Measurements from ENCODE around the gene USP3.

Gene USP3

GRCh38 chr15:63463036-63463435 is 41.4 kb upstream of the USP3 start:
- TF ChIP-seq EP300 (IDR thresholded peaks at IDR 0.05; ENCODE audit: borderline replicate concordance) (no peak), EGR1 (IDR thresholded peaks at IDR 0.05) (no peak), YY1 (IDR thresholded peaks at IDR 0.05; ENCODE audit: low read depth) (no peak), USF1 (IDR thresholded peaks at IDR 0.05) (no peak), NFIC (IDR thresholded peaks at IDR 0.05) (no peak), TAF1 (IDR thresholded peaks at IDR 0.05; ENCODE audit: low read depth) (no peak), ZBTB7A (IDR thresholded peaks at IDR 0.05; ENCODE audit: low read depth) (no peak), RAD21 (IDR thresholded peaks at IDR 0.05; ENCODE audit: low read depth) (no peak), FOXM1 (IDR thresholded peaks at IDR 0.05; ENCODE audit: borderline replicate concordance, low read depth) (no peak), CEBPB (IDR thresholded peaks at IDR 0.05) (no peak), TCF12 (IDR thresholded peaks at IDR 0.05; ENCODE audit: low read depth) (no peak), MAX (IDR thresholded peaks at IDR 0.05) (no peak), REST (IDR thresholded peaks at IDR 0.05; ENCODE audit: low read depth) (no peak), CREB1 (IDR thresholded peaks at IDR 0.05; ENCODE audit: low read depth) (no peak), TEAD4 (IDR thresholded peaks at IDR 0.05) (no peak)

- TF ChIP-seq ZBTB7A (IDR thresholded peaks at IDR 0.05; ENCODE audit: low read depth): no peak
- TF ChIP-seq EP300 (IDR thresholded peaks at IDR 0.05; ENCODE audit: borderline replicate concordance): no peak
- TF ChIP-seq CEBPB (IDR thresholded peaks at IDR 0.05): no peak
- no peak for TF ChIP-seq REST (IDR thresholded peaks at IDR 0.05; ENCODE audit: low read depth)
- no peak for TF ChIP-seq EGR1 (IDR thresholded peaks at IDR 0.05)
- TF ChIP-seq TAF1 (IDR thresholded peaks at IDR 0.05; ENCODE audit: low read depth): no peak
- no peak for TF ChIP-seq YY1 (IDR thresholded peaks at IDR 0.05; ENCODE audit: low read depth)
- TF ChIP-seq FOXM1 (IDR thresholded peaks at IDR 0.05; ENCODE audit: borderline replicate concordance, low read depth): no peak
- TF ChIP-seq MAX (IDR thresholded peaks at IDR 0.05): no peak
- no peak for TF ChIP-seq USF1 (IDR thresholded peaks at IDR 0.05)
- no peak for TF ChIP-seq NFIC (IDR thresholded peaks at IDR 0.05)
- no peak for TF ChIP-seq TEAD4 (IDR thresholded peaks at IDR 0.05)
- no peak for TF ChIP-seq CREB1 (IDR thresholded peaks at IDR 0.05; ENCODE audit: low read depth)
- no peak for TF ChIP-seq RAD21 (IDR thresholded peaks at IDR 0.05; ENCODE audit: low read depth)
Measured at GRCh38 chr15:63463793-63464192, 40.6 kb upstream of the USP3 start.

- TF ChIP-seq CEBPB (IDR thresholded peaks at IDR 0.05) (no peak), RAD21 (IDR thresholded peaks at IDR 0.05; ENCODE audit: low read depth) (no peak), TCF12 (IDR thresholded peaks at IDR 0.05; ENCODE audit: low read depth) (no peak), TAF1 (IDR thresholded peaks at IDR 0.05; ENCODE audit: low read depth) (no peak), TEAD4 (IDR thresholded peaks at IDR 0.05) (no peak), ZBTB7A (IDR thresholded peaks at IDR 0.05; ENCODE audit: low read depth) (no peak), MAX (IDR thresholded peaks at IDR 0.05) (no peak), NFIC (IDR thresholded peaks at IDR 0.05) (no peak), EP300 (IDR thresholded peaks at IDR 0.05; ENCODE audit: borderline replicate concordance) (no peak), FOXM1 (IDR thresholded peaks at IDR 0.05; ENCODE audit: borderline replicate concordance, low read depth) (no peak), REST (IDR thresholded peaks at IDR 0.05; ENCODE audit: low read depth) (no peak), YY1 (IDR thresholded peaks at IDR 0.05; ENCODE audit: low read depth) (no peak), CREB1 (IDR thresholded peaks at IDR 0.05; ENCODE audit: low read depth) (no peak), EGR1 (IDR thresholded peaks at IDR 0.05) (no peak), USF1 (IDR thresholded peaks at IDR 0.05) (no peak)
Measured at GRCh38 chr15:63465104-63465503, 39.3 kb upstream of the USP3 start.
